OCI-LY7 (cell line): ENCODE data around the gene AGTR1.

Source experiments
- CTCF ChIP-seq: fragments of 200-600 bp; sonication (generic); conservative IDR thresholded peaks from 2 replicates; pipeline ENCODE4 v1.5.1; 2014; ENCODE audit warnings: mild to moderate bottlenecking, antibody characterized with exemption, low read length, moderate library complexity, mixed read lengths
- EZH2phosphoT487 ChIP-seq: fragments of 200-600 bp; sonication (generic); IDR thresholded peaks from 2 replicates; pipeline ENCODE4 v1.6.1; 2018; ENCODE audit warnings: low read depth, borderline replicate concordance, mild to moderate bottlenecking, mixed run types, antibody characterized with exemption, low read length, moderate library complexity, mixed read lengths

GRCh38 chr3:148651549-148651948 lies 46.2 kb upstream of the AGTR1 start:
- no peak for TF ChIP-seq CTCF
- TF ChIP-seq EZH2phosphoT487 = no peak
